NCI-H1436 treated with DMSO at 0.1 percent for 48 hours (cell line): ENCODE results near the gene IL4R.
"Not testable (repeated sequence)": the region's sequence is repeated elsewhere in the genome, so short reads cannot be mapped to it uniquely, and the experiment has no call there.

Experiments
- DNase-seq: peaks from one replicate; lab custom pipeline; 2025; lab: John Stamatoyannopoulos, UW

The IL4R gene

GRCh38 chr16:27404163-27404823 is 90.5 kb downstream of the IL4R start:
- no peak for DNase-seq

- no peak for DNase-seq
These were observed 92.0 kb downstream of the IL4R start for GRCh38 chr16:27405546-27406451.

DNA sequence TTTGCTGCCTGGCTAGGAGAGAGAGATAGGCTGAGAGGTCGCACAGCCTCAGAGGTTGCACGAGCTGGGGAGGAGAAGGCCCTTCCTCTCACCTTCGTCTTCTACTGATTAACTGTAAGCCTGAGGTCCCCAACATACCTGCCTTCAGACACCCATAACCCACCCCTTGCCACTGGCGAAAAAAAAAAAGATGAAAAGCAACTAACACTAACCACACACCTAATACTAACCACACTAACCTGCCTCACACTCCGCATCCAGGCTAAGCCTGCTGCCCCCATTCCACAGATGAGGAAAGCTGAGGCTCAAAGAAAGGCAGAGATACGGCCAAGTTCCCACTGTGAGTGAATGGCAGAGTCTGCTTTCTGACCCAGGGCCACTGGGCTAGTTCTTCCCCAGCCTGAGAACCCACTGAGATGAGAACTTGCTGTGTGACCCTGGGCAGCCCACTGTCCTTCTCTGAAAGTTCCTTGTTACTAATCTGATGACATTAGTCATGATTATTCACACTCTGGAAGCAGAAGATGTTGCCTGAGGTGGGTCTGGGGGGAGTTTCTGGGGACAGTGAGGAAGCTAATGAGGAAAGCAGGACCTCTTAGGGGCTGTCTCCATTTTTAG is 92.8 kb downstream of the IL4R start:
- no peak for DNase-seq

- no peak for DNase-seq
These were observed 93.4 kb downstream of the IL4R start for GRCh38 chr16:27407133-27407532.

- DNase-seq = no peak
These were observed 94.3 kb downstream of the IL4R start for GRCh38 chr16:27408012-27408601.

GRCh38 chr16:27408602-27409031 is 94.8 kb downstream of the IL4R start:
- DNase-seq = no peak

- DNase-seq = not testable (repeated sequence)
These were observed 96.2 kb downstream of the IL4R start for GRCh38 chr16:27409958-27410357.

DNA sequence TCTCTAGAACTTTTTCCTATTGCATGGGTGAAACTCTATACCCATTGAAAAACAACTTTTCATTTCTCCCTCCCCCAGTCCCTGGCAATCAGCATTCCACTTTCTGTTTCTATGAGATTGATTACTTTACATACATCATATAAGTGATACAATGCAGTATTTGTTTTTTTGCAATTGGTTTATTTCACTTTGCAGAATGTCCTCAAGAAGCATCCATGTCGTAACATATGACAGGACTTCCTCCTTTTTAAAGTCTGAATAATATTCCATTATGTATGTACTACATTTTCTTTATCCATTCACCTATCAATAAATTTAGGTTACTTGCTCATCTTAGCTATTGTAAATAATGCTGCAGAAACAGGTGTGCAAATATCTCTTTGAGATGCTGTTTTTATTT is 97.0 kb downstream of the IL4R start:
- DNase-seq = no peak

DNA sequence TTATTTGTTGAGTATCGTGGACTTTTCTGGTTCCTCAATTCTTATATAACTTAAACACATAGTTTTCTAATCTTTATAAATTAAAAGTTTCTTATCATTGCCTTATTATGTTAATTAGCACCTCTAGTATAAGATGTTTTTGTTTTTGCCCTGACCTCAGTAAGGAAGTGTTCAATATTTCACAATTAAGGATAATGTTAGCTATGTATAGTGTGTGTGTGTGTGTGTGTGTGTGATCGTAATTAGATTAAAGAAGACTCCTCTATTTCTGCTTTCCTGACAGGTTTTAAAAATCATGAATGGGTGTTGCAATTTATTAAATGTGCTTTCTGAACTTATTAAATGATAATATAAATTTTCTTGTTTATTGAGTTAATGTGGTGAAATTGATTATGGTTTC is 100.2 kb downstream of the IL4R start:
- DNase-seq = no peak
